ENCODE measurements around the gene POLR2F. TPM values are rescaled to one million over a fixed set of nuclear protein-coding genes. Genes with fewer than 3 reads are reported as not detected.

POLR2F gene
- total RNA-seq, 1 experiment from 2014 or later: 138 TPM

GRCh38 chr22:37957232-37957631, 3.7 kb downstream of the POLR2F start (continued):
- TF ChIP-seq ARID4B (CRISPR knock-in tag; IDR thresholded peaks at IDR 0.05; ENCODE audit: borderline replicate concordance) (no peak), CDX4 (CRISPR knock-in tag; IDR thresholded peaks at IDR 0.05; ENCODE audit: borderline replicate concordance) (no peak)

- no peak for TF ChIP-seq RORB (CRISPR knock-in tag; IDR thresholded peaks at IDR 0.05)
- no peak for TF ChIP-seq NFATC4 (CRISPR knock-in tag; IDR thresholded peaks at IDR 0.05)
- no peak for TF ChIP-seq CREB1 (CRISPR knock-in tag; IDR thresholded peaks at IDR 0.05)
- no peak for TF ChIP-seq PRRX2 (CRISPR knock-in tag; IDR thresholded peaks at IDR 0.05)
- no peak for TF ChIP-seq GRHL2 (CRISPR knock-in tag; IDR thresholded peaks at IDR 0.05; ENCODE audit: insufficient replicate concordance, severe bottlenecking)
- TF ChIP-seq ZNF416 (CRISPR knock-in tag; IDR thresholded peaks at IDR 0.05): no peak
- no peak for TF ChIP-seq ATF6 (CRISPR knock-in tag; IDR thresholded peaks at IDR 0.05)
- no peak for TF ChIP-seq AR (CRISPR knock-in tag; IDR thresholded peaks at IDR 0.05)
- TF ChIP-seq IRF1 (CRISPR knock-in tag; IDR thresholded peaks at IDR 0.05): no peak
- no peak for TF ChIP-seq NR3C1 (CRISPR knock-in tag; conservative IDR thresholded peaks at IDR 0.05; ENCODE audit: low read depth)
- no peak for TF ChIP-seq ZNF423 (CRISPR knock-in tag; IDR thresholded peaks at IDR 0.05)
- H3K4me1 Mint-ChIP-seq: peaks cover 6% of the 10 kb centered on the region
- H3K4me3 Mint-ChIP-seq: no peak overlapping the region
- H3K27me3 Mint-ChIP-seq (ENCODE audit: low read depth): no peaks in the 10 kb centered on the region
- no peak overlapping the region for H3K27ac Mint-ChIP-seq
- H3K36me3 Mint-ChIP-seq: peaks cover 50% of the 10 kb centered on the region
- POLR2A ChIA-PET: no interaction called here
- no peaks in the 10 kb centered on the region for H3K9me3 Mint-ChIP-seq
- DNase-seq (ENCODE audit: low spot score) (no peak), ATAC-seq (no peak)
- CTCF ChIA-PET: interaction anchor here (0.7 to 2.0 kb wide), 3 partner anchors 96 to 352 kb away, joined by 3 to 8 read pairs (median 3); no protein-coding TSS in a partner anchor
These were observed 5.8 kb downstream of the POLR2F start for GRCh38 chr22:37959231-37959825.

Measured in WTC11 (cell line).